DND-41 (cell line): ENCODE data around the gene ERBB4.

ENCODE experiments used
- ATAC-seq: fragments of 200-7000 bp; cut with Tn5 transposase; 3 replicates; pipeline ENCODE4 v1.9.1; 2021; ENCODE audit warnings: low read depth; ENCODE audit not compliant: insufficient read depth
- DNase-seq: peaks from one replicate; pipeline ENCODE4 v3.0.0-alpha.2; 2020
- H2AFZ ChIP-seq: 2 replicates; pipeline ENCODE4 v1.6.0; 2012; ENCODE audit warnings: low read depth, low read length
- H3K27ac ChIP-seq: 2 replicates; pipeline ENCODE4 v1.5.1; 2012; ENCODE audit warnings: low read length, inconsistent platforms
- H3K27me3 ChIP-seq: fragments of 200-600 bp; sonication (generic); 2 replicates; pipeline ENCODE4 v1.6.0; 2012; ENCODE audit warnings: low read length, mild to moderate bottlenecking, inconsistent platforms; ENCODE audit not compliant: insufficient read depth, poor library complexity
- H3K36me3 ChIP-seq: 2 replicates; pipeline ENCODE4 v1.5.1; 2012; ENCODE audit warnings: low read length, inconsistent platforms; ENCODE audit not compliant: insufficient read depth
- H3K4me1 ChIP-seq: 2 replicates; pipeline ENCODE4 v1.5.1; 2012; ENCODE audit warnings: mild to moderate bottlenecking, low read length; ENCODE audit not compliant: insufficient read depth
- H3K4me2 ChIP-seq: 2 replicates; pipeline ENCODE4 v1.6.0; 2012; ENCODE audit warnings: mild to moderate bottlenecking, moderate library complexity, low read length, inconsistent platforms; ENCODE audit not compliant: insufficient read depth
- H3K4me3 ChIP-seq, 2 experiments: fragments of 200-600 bp in 1 of 2; shearing (Covaris generic) in 1 of 2; 2 replicates each; pipeline ENCODE4 v1.5.1; 2012 to 2016; ENCODE audit warnings: inconsistent platforms in 2 of 2, low read length in 2 of 2, mild to moderate bottlenecking in 2 of 2, low read depth in 1 of 2, moderate library complexity in 1 of 2
- H3K79me2 ChIP-seq: 2 replicates; pipeline ENCODE4 v1.6.0; 2012; ENCODE audit warnings: low read length, inconsistent platforms; ENCODE audit not compliant: insufficient read depth
- H3K9ac ChIP-seq: 2 replicates; pipeline ENCODE4 v1.6.0; 2012; ENCODE audit warnings: low read depth, mild to moderate bottlenecking, inconsistent platforms, low read length, moderate library complexity
- H3K9me3 ChIP-seq: 2 replicates; pipeline ENCODE4 v1.5.1; 2012; ENCODE audit warnings: low read length, moderate library complexity, mild to moderate bottlenecking, inconsistent platforms; ENCODE audit not compliant: insufficient read depth, severe bottlenecking
- H4K20me1 ChIP-seq: 2 replicates; pipeline ENCODE4 v1.6.0; 2012; ENCODE audit warnings: low read length; ENCODE audit not compliant: insufficient read depth
- CTCF ChIP-seq: IDR thresholded peaks from 2 replicates; pipeline ENCODE4 v1.5.1; 2012; ENCODE audit warnings: borderline replicate concordance, low read length, moderate library complexity, mild to moderate bottlenecking; ENCODE audit not compliant: poor library complexity, severe bottlenecking; ENCODE audit errors: extremely low read depth
- EZH2 ChIP-seq: IDR thresholded peaks from 3 replicates; pipeline ENCODE4 v1.6.1; 2012; ENCODE audit warnings: borderline replicate concordance, low read depth, mild to moderate bottlenecking, moderate library complexity, low read length, inconsistent platforms; ENCODE audit not compliant: severe bottlenecking

ERBB4 gene

DNA sequence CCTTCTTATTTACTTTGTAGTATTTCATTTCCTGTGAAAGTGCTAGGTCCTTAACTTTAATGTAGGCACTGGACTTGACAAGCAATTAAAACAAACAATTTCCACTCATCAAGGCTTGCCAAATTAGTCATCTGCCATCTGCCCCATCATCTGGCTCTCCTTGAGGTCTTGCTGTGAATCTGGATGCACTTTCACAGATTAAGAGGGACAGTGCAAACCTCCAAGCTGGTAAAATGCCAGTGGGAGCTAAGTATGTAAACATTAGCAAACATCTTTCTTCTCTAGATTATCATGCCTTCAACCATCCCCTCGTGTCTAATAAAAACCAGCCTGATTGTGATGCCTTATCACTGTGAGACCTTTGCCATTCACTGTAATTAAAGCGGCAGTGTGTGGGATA lies 402.9 kb downstream of the ERBB4 start:
- no peak overlapping the region for H3K4me2 ChIP-seq
- ATAC-seq (no peak), DNase-seq (no peak)
- no peaks in the 10 kb centered on the region for H3K9me3 ChIP-seq
- no peaks in the 10 kb centered on the region for H3K4me1 ChIP-seq
- H3K27ac ChIP-seq, result no peak overlapping the region
- no peaks in the 10 kb centered on the region for H3K79me2 ChIP-seq
- H3K27me3 ChIP-seq, result no peaks in the 10 kb centered on the region
- TF ChIP-seq CTCF, result no peak
- H2AFZ ChIP-seq, result no peak overlapping the region
- no peaks in the 10 kb centered on the region for H4K20me1 ChIP-seq
- no peaks in the 10 kb centered on the region for H3K36me3 ChIP-seq
- H3K4me3 ChIP-seq, result no peak overlapping the region
- H3K9ac ChIP-seq, result no peak overlapping the region

DNA sequence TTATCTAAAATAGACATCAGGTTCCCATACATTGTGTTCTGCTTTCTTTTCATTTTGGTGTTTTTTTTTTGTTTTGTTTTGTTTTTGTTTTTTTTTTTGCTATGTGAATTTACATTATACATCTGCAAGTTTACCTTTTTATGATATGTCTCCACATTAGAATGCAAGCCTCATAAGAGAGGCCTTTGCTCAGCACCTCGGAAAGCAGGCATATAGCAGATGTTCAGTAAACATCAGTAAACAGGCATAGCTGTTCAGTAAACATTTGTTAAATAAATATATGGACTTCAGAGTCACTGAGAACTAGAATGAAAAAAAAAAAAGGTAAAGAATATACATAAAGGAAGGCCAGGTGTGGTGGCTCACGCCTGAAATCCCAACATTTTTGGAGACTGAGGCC lies 405.3 kb downstream of the ERBB4 start:
- Histone ChIP-seq H3K4me2 (no peak overlapping the region), H3K4me1 (no peaks in the 10 kb centered on the region), H3K9me3 (no peaks in the 10 kb centered on the region), H3K79me2 (no peaks in the 10 kb centered on the region), H4K20me1 (no peaks in the 10 kb centered on the region), H3K27ac (no peak overlapping the region), H2AFZ (no peak overlapping the region), H3K9ac (no peak overlapping the region), H3K36me3 (no peaks in the 10 kb centered on the region), H3K27me3 (no peaks in the 10 kb centered on the region), H3K4me3 (no peak overlapping the region)
- ATAC-seq (no peak), DNase-seq (no peak)
- TF ChIP-seq CTCF (no peak), EZH2 (no peak)

GRCh38 chr2:212124598-212124997 lies 414.0 kb downstream of the ERBB4 start:
- Histone ChIP-seq H3K4me1 (no peaks in the 10 kb centered on the region), H3K36me3 (no peaks in the 10 kb centered on the region)

More at GRCh38 chr2:212124598-212124997, 414.0 kb downstream of the ERBB4 start:
- Histone ChIP-seq H3K27me3 (no peaks in the 10 kb centered on the region), H3K4me3 (no peak overlapping the region), H3K79me2 (no peaks in the 10 kb centered on the region), H3K9me3 (no peaks in the 10 kb centered on the region), H3K4me2 (no peak overlapping the region), H4K20me1 (no peaks in the 10 kb centered on the region), H3K9ac (no peak overlapping the region), H3K27ac (no peak overlapping the region), H2AFZ (no peak overlapping the region)
- no peak for DNase-seq
- ATAC-seq, result no peak
- TF ChIP-seq CTCF, result no peak
- TF ChIP-seq EZH2, result no peak
